Parathyroid adenoma (tissue), 2 donors: ENCODE results near the gene NF1.

Source experiments
- H2AFZ ChIP-seq: fragments of 300-600 bp; sonication (generic); one replicate; pipeline ENCODE4 v1.7.0; 2017; ENCODE audit warnings: antibody characterized with exemption, mild to moderate bottlenecking
- H3K27ac ChIP-seq: fragments of 300-600 bp; sonication (generic); one replicate; pipeline ENCODE4 v1.7.0; 2017
- H3K27me3 ChIP-seq: fragments of 300-600 bp; sonication (generic); one replicate; pipeline ENCODE4 v1.7.0; 2017; ENCODE audit warnings: low read length; ENCODE audit not compliant: control insufficient read depth, insufficient read depth
- H3K36me3 ChIP-seq: fragments of 300-600 bp; sonication (generic); one replicate; pipeline ENCODE4 v1.7.0; 2017; ENCODE audit warnings: low read length; ENCODE audit not compliant: control insufficient read depth, insufficient read depth
- H3K4me1 ChIP-seq: fragments of 300-600 bp; sonication (generic); one replicate; pipeline ENCODE4 v1.7.0; 2017; ENCODE audit warnings: control low read depth
- H3K4me2 ChIP-seq: fragments of 300-600 bp; sonication (generic); one replicate; pipeline ENCODE4 v1.7.0; 2017; ENCODE audit warnings: low read length
- H3K4me3 ChIP-seq: fragments of 300-600 bp; sonication (generic); one replicate; pipeline ENCODE4 v1.7.0; 2017; ENCODE audit warnings: low read depth, low read length
- H3K79me2 ChIP-seq: fragments of 300-600 bp; sonication (generic); one replicate; pipeline ENCODE4 v1.7.0; 2017; ENCODE audit warnings: control low read depth
- H3K9ac ChIP-seq: fragments of 300-600 bp; sonication (generic); one replicate; pipeline ENCODE4 v1.7.0; 2017; ENCODE audit warnings: mild to moderate bottlenecking
- H3K9me3 ChIP-seq: fragments of 300-600 bp; sonication (generic); one replicate; pipeline ENCODE4 v1.7.0; 2017; ENCODE audit warnings: low read length; ENCODE audit not compliant: control insufficient read depth
- TF ChIP-seq, protein P1 (sequence below): fragments of 300-600 bp; sonication (generic); IDR thresholded peaks from one replicate; pipeline ENCODE4 v1.7.0; 2017; ENCODE audit warnings: antibody characterized with exemption, mild to moderate bottlenecking
- donor health status: primary hyperparathyroidism.

NF1 gene

DNA sequence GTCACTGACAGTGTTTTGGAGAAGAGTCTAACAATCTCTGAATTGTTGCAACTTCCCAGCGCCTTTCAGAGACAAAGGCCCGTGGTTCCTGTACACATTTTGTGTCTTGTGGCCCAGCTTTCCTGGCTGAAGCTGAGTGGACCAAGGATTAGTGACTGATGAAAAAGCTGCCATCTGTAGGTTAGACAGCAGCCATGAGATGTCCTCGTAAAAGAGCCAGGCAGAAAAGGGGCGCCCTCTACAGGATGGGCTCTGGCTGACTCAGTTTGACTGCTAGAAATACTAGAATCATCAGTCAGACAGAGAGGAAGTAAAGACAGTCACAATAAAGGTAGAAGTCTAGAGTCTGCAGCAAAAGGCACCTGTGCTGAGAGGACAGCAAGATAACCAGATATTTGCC is 26.5 kb upstream of the NF1 start:
- H3K36me3 ChIP-seq = no peaks in the 10 kb centered on the region
- TF ChIP-seq, protein P1, sequence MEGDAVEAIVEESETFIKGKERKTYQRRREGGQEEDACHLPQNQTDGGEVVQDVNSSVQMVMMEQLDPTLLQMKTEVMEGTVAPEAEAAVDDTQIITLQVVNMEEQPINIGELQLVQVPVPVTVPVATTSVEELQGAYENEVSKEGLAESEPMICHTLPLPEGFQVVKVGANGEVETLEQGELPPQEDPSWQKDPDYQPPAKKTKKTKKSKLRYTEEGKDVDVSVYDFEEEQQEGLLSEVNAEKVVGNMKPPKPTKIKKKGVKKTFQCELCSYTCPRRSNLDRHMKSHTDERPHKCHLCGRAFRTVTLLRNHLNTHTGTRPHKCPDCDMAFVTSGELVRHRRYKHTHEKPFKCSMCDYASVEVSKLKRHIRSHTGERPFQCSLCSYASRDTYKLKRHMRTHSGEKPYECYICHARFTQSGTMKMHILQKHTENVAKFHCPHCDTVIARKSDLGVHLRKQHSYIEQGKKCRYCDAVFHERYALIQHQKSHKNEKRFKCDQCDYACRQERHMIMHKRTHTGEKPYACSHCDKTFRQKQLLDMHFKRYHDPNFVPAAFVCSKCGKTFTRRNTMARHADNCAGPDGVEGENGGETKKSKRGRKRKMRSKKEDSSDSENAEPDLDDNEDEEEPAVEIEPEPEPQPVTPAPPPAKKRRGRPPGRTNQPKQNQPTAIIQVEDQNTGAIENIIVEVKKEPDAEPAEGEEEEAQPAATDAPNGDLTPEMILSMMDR = peak; percentile 37
- H3K27me3 ChIP-seq = no peaks in the 10 kb centered on the region
- no peaks in the 10 kb centered on the region for H3K4me1 ChIP-seq
- H3K4me2 ChIP-seq = no peak overlapping the region
- no peaks in the 10 kb centered on the region for H3K9me3 ChIP-seq
- H3K9ac ChIP-seq = no peak overlapping the region
- H2AFZ ChIP-seq = peak overlapping the region; percentile 7
- H3K27ac ChIP-seq = peak overlapping the region; percentile 16
- H3K79me2 ChIP-seq = no peaks in the 10 kb centered on the region
- no peak overlapping the region for H3K4me3 ChIP-seq

DNA sequence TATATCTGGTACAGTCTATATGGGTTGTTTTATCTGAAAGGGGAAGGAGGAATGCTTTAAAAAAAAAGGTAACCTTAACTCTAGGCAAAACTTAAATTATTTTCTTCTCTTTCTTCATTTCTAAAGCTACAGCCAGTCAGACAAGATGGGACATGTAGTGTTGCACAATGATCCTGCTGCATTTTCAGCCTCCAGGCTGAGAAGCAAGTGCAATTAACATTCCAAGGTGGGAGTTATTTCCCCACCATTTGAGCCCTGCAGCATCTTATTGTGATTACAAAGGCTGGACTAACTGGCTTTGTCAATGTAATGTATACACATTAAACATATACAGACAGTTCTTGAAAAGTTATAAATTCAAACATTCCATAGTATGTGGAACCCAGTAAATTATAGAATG is 22.6 kb upstream of the NF1 start:
- no peaks in the 10 kb centered on the region for H3K4me1 ChIP-seq

DNA sequence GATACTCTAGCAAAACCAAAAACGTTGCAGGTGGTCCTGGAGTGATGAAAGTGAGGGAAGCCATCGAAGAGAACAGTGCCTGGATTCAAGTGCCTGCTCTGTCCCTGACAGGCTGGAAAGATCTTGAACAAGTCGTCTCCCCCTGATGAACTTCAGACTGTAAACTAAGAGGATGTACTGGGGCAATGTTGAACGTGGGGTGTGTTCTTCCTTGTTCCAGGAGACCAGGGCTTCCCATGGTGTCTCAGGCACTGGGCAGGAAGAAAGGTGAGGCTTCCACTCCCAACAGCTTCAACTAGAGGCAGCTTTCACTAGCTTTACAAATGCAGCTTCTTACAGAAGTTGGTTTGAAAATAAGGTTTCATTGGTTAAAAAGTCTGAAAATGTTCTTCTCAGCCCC is 21.4 kb upstream of the NF1 start:
- Histone ChIP-seq H3K79me2 (no peaks in the 10 kb centered on the region), H3K36me3 (no peaks in the 10 kb centered on the region), H3K4me3 (no peak overlapping the region), H3K9me3 (no peaks in the 10 kb centered on the region), H3K9ac (no peak overlapping the region), H3K27me3 (no peaks in the 10 kb centered on the region), H3K4me1 (no peaks in the 10 kb centered on the region), H2AFZ (no peak overlapping the region), H3K4me2 (no peak overlapping the region), H3K27ac (no peak overlapping the region)
- TF ChIP-seq, protein P1 = no peak

More for the DNA sequence above, 22.6 kb upstream of the NF1 start:
- Histone ChIP-seq H3K4me3 (no peak overlapping the region), H3K79me2 (no peaks in the 10 kb centered on the region), H2AFZ (no peak overlapping the region), H3K36me3 (no peaks in the 10 kb centered on the region), H3K4me2 (no peak overlapping the region), H3K27me3 (no peaks in the 10 kb centered on the region), H3K27ac (no peak overlapping the region), H3K9me3 (no peaks in the 10 kb centered on the region), H3K9ac (no peak overlapping the region)
- TF ChIP-seq, protein P1 = no peak

DNA sequence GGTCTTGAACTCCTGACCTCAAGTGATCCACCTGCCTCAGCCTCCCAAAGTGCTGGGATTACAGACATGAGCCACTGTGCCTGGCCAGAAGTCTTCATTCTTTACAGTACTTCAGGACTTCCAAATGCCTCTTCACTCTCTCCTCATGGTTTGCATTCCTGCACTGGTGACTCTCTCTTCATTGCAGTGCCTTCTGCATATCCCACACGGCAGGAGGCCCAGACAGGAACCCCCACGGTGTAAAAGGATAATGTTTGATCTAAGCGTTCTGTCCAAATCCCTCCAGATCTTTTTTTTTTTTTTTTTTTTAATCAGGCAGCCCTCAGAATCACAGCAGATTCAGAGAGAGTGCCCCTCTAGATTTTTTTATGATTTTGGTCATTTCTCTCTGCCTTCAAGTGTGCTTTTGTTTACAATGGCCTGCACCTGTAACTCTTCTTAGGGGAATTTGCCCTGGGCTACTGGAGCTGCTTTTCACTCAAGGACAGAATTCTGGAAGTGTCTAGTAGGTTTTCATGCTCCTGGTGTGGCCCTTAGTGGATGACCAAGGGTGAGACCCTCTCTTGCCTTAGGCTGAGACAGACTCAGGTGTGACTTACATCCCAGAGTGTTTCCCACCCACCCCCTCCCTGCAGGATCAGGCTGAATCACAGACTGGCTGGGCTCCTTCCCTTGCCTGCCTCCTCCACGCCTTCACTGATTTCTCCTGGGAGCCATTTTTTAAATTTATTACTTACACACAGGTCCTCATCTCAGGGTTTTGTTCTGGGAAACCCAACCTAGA is 19.8 kb upstream of the NF1 start:
- Histone ChIP-seq H3K27me3 (no peaks in the 10 kb centered on the region), H3K79me2 (no peaks in the 10 kb centered on the region), H3K4me2 (no peak overlapping the region), H3K36me3 (no peaks in the 10 kb centered on the region), H3K27ac (no peak overlapping the region), H3K4me3 (no peak overlapping the region), H2AFZ (no peak overlapping the region), H3K4me1 (no peaks in the 10 kb centered on the region), H3K9ac (no peak overlapping the region), H3K9me3 (no peaks in the 10 kb centered on the region)
- TF ChIP-seq, protein P1 = no peak

DNA sequence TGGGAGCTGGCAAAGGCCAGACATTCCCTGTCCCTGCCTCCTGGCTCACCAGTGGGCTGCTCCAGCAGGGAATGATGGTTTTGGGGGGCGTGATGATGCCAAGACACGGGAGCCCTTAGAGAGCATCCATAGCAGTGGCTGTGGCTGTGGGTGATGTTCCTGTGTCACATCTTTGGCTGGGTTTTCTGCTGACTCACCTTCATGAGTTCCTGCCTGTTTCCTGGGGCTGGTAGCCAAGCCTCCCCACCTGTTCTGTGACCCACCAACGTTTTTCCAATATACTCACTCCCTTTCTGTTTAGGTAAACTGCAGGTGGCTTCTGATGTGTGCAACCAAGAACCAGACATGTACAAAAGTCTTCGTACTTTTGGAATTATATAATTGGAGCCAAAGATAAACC is 16.5 kb upstream of the NF1 start:
- no peak overlapping the region for H3K4me2 ChIP-seq
- H3K9ac ChIP-seq = no peak overlapping the region
- H3K27me3 ChIP-seq = no peaks in the 10 kb centered on the region
- H2AFZ ChIP-seq = no peak overlapping the region
- no peak overlapping the region for H3K27ac ChIP-seq
- no peaks in the 10 kb centered on the region for H3K9me3 ChIP-seq
- no peak overlapping the region for H3K4me3 ChIP-seq
- H3K79me2 ChIP-seq = no peaks in the 10 kb centered on the region
- TF ChIP-seq, protein P1 = no peak
- H3K36me3 ChIP-seq = no peaks in the 10 kb centered on the region
- H3K4me1 ChIP-seq = no peaks in the 10 kb centered on the region
